Skin epidermis (tissue), 12 donors: ENCODE data around the gene SLC37A2.
A peak's percentile ranks its signal among the peaks of the same experiment; 100 is the strongest.

Source experiments
- H3K27ac ChIP-seq, 21 experiments: fragments of 200-600 bp; sonication (generic) in 11 of 21; one replicate each; pipeline ENCODE4 v1.5.0; 2020; ENCODE audit warnings: mild to moderate bottlenecking in 3 of 21, inconsistent platforms in 2 of 21, moderate library complexity in 2 of 21
- H3K4me3 ChIP-seq, 7 experiments: fragments of 200-600 bp; sonication (generic) in 2 of 7; one replicate each; pipeline ENCODE4 v1.5.0; 2020; ENCODE audit warnings: inconsistent platforms in 2 of 7, mild to moderate bottlenecking in 2 of 7, moderate library complexity in 1 of 7

SLC37A2 gene

DNA sequence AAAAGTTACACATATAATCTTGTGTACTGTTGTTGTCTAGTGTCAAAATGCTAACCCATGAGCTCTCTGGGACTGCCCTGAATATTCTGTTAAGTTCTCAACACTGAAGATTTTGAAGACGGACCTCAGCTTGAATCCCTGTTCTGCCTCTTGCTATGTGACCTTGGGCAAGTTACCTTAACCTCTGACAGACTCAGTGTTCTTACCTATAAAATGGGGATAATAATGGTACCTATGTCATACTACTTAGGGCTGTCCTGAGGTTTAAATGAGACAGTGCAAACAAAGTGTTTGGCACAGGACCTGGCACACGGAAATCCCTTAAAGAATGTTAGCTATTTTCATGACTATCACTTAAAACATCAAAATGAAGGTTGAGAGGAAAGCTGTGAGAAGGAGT lies 37.0 kb downstream of the SLC37A2 start:
- H3K4me3 ChIP-seq, result no peak overlapping the region

DNA sequence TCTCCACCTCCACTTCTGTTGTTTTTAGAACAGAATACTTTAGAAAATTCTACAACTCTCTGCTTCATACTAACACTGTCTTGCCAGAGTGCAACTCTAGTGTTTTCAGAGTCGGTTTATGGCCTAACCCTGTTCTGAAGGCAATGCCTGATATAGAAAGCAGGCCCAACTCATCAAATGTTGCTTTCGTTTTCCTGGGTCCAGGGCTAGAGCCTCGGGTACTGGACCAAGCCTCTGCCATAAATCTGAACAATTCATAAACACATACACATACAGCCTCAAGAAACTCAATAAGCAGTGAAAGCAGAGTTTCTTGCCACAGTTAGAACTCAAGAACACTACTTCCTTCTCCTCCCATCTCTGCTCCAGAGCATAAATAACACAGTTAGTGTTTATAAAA lies 38.5 kb downstream of the SLC37A2 start:
- H3K27ac ChIP-seq, result peak overlapping the region in 1 of 21 experiments; percentile 6
- no peak overlapping the region for H3K4me3 ChIP-seq

More for the DNA sequence above, 37.0 kb downstream of the SLC37A2 start:
- H3K27ac ChIP-seq, result no peak overlapping the region

DNA sequence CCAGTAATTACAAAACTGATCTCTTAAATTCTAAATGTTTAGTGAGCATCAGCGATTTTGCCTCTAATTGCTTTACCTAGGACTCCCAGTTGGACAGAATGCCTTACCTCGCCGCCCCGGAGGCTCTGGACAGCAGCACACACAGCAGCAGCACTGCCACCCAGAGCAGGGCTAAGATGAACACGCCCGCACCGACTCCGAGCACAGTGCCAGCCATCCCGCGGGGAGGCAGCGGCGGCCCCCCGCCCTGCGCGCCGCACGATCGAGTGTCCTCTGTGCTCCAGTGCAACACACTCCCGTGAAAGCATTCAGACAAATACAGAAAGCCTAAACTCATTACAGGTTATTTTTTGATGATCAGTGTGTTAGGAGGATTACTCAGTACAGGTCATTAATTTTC lies 38.9 kb downstream of the SLC37A2 start:
- no peak overlapping the region for H3K4me3 ChIP-seq
- H3K27ac ChIP-seq, result peak overlapping the region in 1 of 21 experiments; percentile 6

DNA sequence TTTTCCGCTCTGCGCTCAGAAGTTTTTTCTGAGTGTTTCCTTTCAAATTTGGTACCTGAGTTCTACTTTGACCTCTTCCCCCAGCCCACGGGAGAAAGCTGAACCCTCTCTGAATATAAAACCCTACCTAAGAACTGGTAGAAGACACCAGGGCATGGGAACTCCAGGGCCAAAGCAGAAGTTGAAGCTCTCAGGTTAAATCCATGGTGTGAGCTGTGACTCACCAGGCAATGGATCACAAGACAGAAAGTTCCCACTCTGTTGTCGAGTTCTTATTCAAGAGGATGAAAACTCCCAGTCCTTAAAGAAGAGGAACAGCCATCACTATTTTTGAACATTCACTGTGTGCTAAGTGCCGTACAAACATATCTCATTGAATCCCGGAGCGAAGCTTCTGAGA lies 39.4 kb downstream of the SLC37A2 start:
- Histone ChIP-seq H3K27ac (peak overlapping the region in 1 of 21 experiments; percentile 26), H3K4me3 (no peak overlapping the region)

DNA sequence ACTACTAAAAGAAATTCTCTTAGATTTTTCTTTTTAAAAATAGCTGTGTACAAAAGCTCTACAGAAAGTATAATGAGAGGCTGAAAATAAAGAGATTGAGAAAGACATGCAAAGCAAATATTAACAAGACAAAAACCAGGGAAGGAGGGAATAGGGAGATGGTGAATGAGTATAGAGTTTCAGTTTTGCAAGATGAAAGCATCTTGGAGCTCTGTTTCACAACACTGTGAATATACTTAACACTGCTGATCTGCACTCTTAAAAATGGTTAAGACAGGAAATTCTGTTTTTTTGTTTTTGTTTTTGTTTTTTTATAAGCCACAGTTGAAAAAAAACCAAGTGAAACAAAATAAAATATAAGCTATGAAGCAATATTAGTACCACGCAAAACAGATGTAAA lies 42.8 kb downstream of the SLC37A2 start:
- Histone ChIP-seq H3K27ac (no peak overlapping the region), H3K4me3 (no peak overlapping the region)

GRCh38 chr11:125108469-125108868 lies 45.4 kb downstream of the SLC37A2 start:
- no peak overlapping the region for H3K27ac ChIP-seq

DNA sequence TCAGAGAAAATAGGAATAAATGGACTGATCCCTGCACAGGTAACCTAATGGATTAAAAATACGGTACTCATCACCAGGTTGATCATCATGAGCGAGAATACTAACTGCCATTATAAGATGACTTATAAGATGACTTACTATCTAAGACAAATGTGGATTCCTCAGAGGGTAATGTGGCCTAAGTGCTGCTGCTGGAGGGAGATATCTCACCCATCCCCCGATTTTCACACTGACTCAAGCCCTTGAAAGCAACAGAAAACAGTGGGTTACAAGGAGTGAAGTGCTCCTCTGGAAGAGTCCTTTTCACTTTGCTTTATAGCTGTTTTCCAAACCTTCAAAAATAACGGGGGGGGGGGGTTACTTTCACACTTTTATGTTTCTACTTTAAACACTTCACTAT lies 47.4 kb downstream of the SLC37A2 start:
- H3K27ac ChIP-seq, result peak overlapping the region in 5 of 21 experiments; percentile 70 to 86 (median 82)
- H3K4me3 ChIP-seq, result peak overlapping the region; percentile 73 to 82 (median 79)

More at GRCh38 chr11:125108469-125108868, 45.4 kb downstream of the SLC37A2 start:
- no peak overlapping the region for H3K4me3 ChIP-seq

DNA sequence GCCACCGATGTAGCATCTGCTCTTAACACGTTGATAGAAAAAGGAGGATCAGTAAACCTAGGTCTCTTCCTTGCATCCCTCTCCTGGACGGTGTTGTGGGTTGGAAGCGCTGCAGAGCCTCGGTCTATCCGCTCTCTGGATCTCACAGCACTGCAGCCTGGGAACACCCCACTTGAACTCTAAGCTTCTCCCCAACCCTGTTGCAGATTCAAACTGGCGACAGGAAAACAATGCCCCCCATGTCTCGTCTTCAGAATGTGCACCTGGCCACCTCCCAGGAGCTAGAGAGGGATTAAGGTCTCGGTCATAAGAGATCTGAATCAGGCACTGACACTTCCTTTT lies 47.9 kb downstream of the SLC37A2 start:
- Histone ChIP-seq H3K27ac (peak overlapping the region in 20 of 21 experiments; percentile 20 to 86 (median 76)), H3K4me3 (peak overlapping the region; percentile 73 to 82 (median 79))

DNA sequence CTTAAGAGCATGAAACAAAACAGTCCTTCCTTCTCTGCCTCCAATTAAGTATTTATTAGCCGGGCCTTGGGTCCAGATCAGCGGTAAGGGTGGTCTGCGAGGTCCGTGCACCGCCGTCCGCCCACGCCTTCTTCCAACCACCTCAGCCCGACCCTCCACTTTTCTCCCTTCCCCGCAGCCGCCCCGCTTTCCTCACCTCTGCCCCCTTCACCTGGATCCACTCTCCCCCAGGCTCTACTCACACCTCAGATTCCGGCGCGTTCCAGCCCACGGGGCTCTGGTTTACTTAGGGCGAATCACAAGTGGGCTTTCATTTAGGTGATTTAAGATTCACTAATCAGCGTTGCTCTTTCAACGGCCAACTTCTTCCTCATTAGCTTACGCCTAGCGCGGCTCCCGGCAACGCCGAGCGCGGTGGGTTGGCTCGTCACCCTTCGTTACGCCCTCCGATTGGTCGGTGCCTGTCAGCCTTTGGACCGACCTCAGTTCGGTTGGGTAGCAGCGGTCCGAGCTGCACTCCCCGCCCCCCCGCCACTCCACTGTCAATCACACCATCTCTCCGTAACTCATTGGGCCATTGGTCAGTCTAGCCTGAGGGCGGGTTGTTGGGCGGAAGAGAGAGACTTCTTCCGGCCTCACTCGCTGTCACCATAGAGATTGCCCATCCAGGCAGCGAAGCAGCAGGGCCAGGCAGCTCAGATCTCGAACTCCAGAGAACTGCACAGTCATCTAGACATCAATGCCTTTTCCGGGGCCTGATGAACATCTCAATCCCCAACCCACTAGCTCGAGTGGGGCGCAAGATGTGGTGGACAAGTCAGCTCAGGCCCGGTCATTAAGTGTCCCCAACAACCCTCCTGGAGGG lies 48.5 kb downstream of the SLC37A2 start, which contains the start of gene TMEM218:
TSS of gene TMEM218 (minus strand) at position 284 of the 865 bp plus-strand sequence. CDS start 9,385 bp downstream, outside the sequence.
- Histone ChIP-seq H3K27ac (peak within 1 kb of the TSS in 20 of 21 experiments; percentile 20 to 86 (median 76)), H3K4me3 (peak within 1 kb of the TSS; percentile 73 to 82 (median 79))

DNA sequence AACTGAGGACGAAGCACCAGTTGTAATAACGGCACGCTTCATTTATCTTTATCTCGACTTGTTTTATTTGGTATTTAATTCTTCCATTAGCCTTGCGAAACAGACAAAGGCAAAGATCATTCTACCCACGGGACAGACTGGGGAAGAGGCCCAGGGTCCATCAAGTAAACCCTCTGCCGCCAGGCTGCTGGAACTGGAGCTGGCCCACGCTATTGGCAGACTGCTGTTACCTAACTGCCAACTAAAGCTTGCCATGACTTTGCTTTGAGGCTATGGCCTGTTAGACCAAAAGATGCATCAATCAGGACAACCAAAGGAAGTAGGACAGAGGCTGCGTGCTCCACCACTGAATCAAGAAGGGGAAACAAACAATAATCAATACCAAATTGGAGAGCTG lies 49.1 kb downstream of the SLC37A2 start:
- H3K27ac ChIP-seq, result peak overlapping the region in 6 of 21 experiments; percentile 8 to 86 (median 72)
- H3K4me3 ChIP-seq, result peak overlapping the region; percentile 18 to 82 (median 79)

DNA sequence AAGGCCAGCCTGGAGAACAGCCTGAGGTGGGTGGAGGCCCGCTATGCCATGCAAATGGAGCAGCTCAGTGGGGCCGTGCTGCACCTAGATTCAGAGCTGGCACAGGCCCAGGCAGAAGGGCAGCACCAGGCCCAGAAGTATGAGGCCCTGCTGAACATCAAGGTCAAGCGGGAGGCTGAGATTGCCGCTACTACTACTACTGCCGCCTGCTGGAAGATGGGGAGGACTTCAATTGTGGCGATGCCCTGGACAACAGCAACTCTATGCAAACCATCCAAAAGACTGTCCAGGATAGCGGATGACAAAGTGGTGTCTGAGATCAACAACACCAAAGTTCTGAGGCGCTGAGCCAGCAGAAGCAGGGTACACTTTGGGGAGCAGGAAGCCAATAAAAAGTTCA lies 51.4 kb downstream of the SLC37A2 start:
- Histone ChIP-seq H3K27ac (no peak overlapping the region), H3K4me3 (no peak overlapping the region)

DNA sequence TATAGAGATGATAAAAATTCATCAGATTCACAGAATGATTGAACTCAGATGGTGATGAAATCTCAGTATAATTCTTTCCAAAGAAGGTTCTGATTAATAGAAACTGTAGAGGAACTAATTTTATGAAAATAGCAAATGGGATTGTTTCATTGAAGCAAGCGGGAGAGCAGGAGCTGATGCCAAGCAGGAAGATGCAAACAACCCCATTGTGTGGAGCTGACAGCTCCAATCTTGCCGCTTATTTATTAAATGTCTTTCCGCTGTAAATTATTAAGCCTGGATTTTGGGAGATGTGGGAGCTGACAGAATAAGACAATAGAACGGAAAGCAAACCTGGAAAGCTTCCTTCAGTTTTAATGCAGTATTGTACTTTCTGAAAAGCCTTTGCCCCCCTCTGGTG lies 54.3 kb downstream of the SLC37A2 start:
- H3K4me3 ChIP-seq, result no peak overlapping the region
- no peak overlapping the region for H3K27ac ChIP-seq

DNA sequence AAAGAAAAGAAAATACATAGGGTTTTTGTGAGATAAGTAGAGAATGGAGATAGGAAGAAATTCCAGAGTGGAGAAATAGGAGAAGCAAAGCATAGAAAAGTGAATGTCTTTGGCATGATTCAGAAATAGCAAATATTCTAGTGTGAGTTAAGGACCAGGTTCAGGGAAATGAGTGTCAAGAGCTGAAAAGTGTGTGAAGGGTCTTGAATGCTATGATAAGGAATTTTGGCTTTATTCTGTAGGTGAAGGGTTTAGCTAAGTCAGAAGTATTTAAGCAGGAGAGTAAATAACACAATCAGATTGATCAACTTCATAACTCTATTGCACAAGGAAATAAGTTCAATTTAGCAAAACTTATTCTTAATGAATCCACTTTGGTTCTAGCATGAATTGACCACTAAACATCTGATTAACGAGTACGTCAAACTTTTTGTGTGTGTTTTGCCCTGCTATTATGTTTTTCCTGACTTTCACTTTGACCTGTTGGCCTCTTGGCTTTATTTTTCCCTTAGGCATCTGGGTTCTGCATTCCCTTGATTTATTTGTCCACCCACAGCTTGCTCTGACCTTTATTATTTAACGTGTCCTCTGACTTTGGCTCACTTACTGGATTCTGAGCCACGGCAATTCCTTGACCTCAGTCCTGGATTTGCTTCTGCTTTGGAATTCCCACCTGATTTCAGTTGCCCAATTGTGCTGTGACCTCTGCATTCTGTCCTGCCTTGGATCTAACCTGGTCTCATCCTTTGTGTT lies 60.3 kb downstream of the SLC37A2 start:
- Histone ChIP-seq H3K27ac (peak overlapping the region in 1 of 21 experiments; percentile 14), H3K4me3 (no peak overlapping the region)

GRCh38 chr11:125123947-125124617 lies 61.0 kb downstream of the SLC37A2 start:
- Histone ChIP-seq H3K4me3 (no peak overlapping the region), H3K27ac (peak overlapping the region in 1 of 21 experiments; percentile 14)

- Histone ChIP-seq H3K27ac (no peak overlapping the region), H3K4me3 (no peak overlapping the region)
These were observed 61.5 kb downstream of the SLC37A2 start for GRCh38 chr11:125124618-125124992.

GRCh38 chr11:125128450-125128849 lies 65.3 kb downstream of the SLC37A2 start:
- Histone ChIP-seq H3K4me3 (no peak overlapping the region), H3K27ac (no peak overlapping the region)

DNA sequence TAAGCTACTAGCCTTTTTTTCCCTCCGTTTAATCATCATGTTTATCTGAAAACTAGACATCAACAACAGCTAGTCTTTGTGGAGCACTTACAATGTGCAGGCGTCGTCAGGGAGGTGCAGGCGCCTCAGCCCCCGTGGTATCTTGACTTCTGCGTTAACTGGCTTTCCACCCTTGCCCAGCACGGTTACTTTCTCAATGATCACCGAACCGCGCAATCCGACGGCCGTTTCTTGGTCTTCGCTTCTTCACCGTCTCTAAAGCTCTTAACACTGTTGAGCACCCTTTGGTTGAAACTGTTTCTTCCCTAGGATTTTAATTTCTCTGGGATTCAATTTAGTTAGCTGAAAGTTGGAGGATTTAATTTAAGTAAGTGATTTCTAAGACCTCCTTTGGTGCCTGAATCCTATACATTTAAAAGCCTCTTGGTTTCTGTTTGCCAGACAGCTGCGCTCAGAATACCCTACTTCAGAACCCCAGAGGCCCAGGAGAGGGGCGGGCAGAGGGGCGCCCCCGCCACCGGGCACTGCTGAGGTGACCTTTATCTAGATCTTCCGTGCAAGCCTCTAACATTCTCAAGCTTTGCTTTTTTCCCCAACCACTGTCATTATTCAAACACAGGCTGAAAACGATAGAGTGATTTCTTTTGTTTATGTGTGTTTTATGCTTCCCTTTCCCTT lies 66.3 kb downstream of the SLC37A2 start:
- H3K27ac ChIP-seq, result no peak overlapping the region
- H3K4me3 ChIP-seq, result no peak overlapping the region

DNA sequence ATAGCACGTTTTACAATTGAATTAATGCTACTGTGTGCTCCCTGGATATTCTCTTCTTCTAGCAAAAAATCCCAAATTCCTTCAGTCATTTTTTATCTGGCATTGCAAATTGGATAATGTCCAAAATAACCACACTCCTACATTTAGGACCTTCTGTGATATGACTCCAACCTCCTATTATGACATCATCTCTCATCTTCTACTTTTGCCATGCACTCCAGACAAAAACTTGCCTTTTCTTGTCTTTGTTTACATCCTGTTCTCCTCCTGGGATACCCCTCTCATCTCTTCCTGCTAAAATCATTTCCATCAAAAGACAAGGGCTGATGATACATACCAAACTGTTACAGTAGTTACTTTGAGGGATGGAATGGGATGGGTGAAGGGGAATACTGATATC lies 69.0 kb downstream of the SLC37A2 start:
- no peak overlapping the region for H3K27ac ChIP-seq
- H3K4me3 ChIP-seq, result no peak overlapping the region

DNA sequence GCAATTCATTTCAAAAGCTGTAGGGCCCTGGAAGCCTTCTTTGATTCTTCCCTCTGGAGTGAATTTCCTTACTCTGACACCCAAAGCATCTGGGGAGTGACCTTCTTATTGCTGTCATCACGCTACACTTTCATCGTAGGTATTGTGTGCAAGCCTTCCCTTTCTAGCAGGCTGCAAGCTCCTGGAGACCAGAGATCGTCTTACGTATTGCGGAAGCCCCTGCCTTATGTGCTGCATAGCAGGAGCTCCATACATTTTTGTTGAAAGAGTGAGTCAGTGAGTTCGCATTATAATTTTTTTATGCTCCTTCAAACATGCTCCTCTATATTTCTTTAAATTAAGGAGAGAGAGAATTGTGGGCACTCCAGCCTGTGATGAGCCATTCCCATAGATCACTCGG lies 69.5 kb downstream of the SLC37A2 start:
- H3K4me3 ChIP-seq, result no peak overlapping the region

GRCh38 chr11:125136001-125136400 lies 72.9 kb downstream of the SLC37A2 start:
- no peak overlapping the region for H3K27ac ChIP-seq
- H3K4me3 ChIP-seq, result no peak overlapping the region

More for the DNA sequence above, 69.5 kb downstream of the SLC37A2 start:
- no peak overlapping the region for H3K27ac ChIP-seq
